Loucy (cell line): ENCODE data around the gene GRIN3B.

ENCODE experiments used
- CTCF ChIP-seq: fragments of 200-600 bp; sonication (generic); conservative IDR thresholded peaks from 2 replicates; pipeline ENCODE4 v1.5.1; 2014; ENCODE audit warnings: mild to moderate bottlenecking, antibody characterized with exemption, low read length
- EZH2phosphoT487 ChIP-seq: fragments of 200-600 bp; IDR thresholded peaks from 2 replicates; pipeline ENCODE4 v1.6.1; 2018; ENCODE audit warnings: antibody characterized with exemption, mild to moderate bottlenecking, moderate library complexity, borderline replicate concordance

- TF ChIP-seq CTCF (no peak), EZH2phosphoT487 (no peak)
Measured at GRCh38 chr19:1020868-1021425, 20.7 kb downstream of the GRIN3B start, which contains the start of gene TMEM259.
